Loucy (cell line): ENCODE data around the gene KLK10.

Source experiments
- H2AFZ ChIP-seq: fragments of 200-600 bp; sonication (generic); 2 replicates; pipeline ENCODE4 v1.6.0; 2016; ENCODE audit warnings: antibody characterized with exemption, mild to moderate bottlenecking, low read length, moderate library complexity
- H3F3A ChIP-seq: fragments of 200-600 bp; 2 replicates; pipeline ENCODE4 v1.6.0; 2016; ENCODE audit warnings: antibody characterized with exemption, low read depth, mild to moderate bottlenecking
- H3K27me3 ChIP-seq: fragments of 200-600 bp; sonication (generic); 2 replicates; pipeline ENCODE4 v1.6.1; 2014; ENCODE audit warnings: low read length, mild to moderate bottlenecking; ENCODE audit not compliant: insufficient read depth, poor library complexity, severe bottlenecking
- H3K36me3 ChIP-seq: fragments of 200-600 bp; sonication (generic); 2 replicates; pipeline ENCODE4 v1.6.1; 2016; ENCODE audit warnings: low read length; ENCODE audit not compliant: insufficient read depth
- H3K4me1 ChIP-seq: fragments of 200-600 bp; sonication (generic); 2 replicates; pipeline ENCODE4 v1.5.1; 2014; ENCODE audit warnings: low read length, mild to moderate bottlenecking; ENCODE audit not compliant: insufficient read depth, poor library complexity, severe bottlenecking
- H3K4me2 ChIP-seq: fragments of 200-600 bp; sonication (generic); 2 replicates; pipeline ENCODE4 v1.6.0; 2014; ENCODE audit warnings: antibody characterized with exemption, low read length, low read depth, mild to moderate bottlenecking; ENCODE audit not compliant: poor library complexity, severe bottlenecking
- H3K4me3 ChIP-seq: fragments of 200-600 bp; sonication (generic); 2 replicates; pipeline ENCODE4 v1.5.1; 2014; ENCODE audit warnings: low read length, mild to moderate bottlenecking, mixed read lengths; ENCODE audit not compliant: poor library complexity, severe bottlenecking
- H3K79me2 ChIP-seq: fragments of 200-600 bp; sonication (generic); 2 replicates; pipeline ENCODE4 v1.6.1; 2014; ENCODE audit warnings: low read length; ENCODE audit not compliant: insufficient read depth
- H3K9ac ChIP-seq: fragments of 200-600 bp; sonication (generic); 2 replicates; pipeline ENCODE4 v1.6.0; 2014; ENCODE audit warnings: mild to moderate bottlenecking, low read depth, low read length, moderate library complexity; ENCODE audit not compliant: poor library complexity, severe bottlenecking
- H3K9me2 ChIP-seq: fragments of 200-600 bp; sonication (generic); replicated peaks from 2 replicates; pipeline ENCODE4 v1.6.1; 2016; ENCODE audit warnings: low read depth, low read length, mixed read lengths
- H3K9me3 ChIP-seq: fragments of 200-600 bp; sonication (generic); 2 replicates; pipeline ENCODE4 v1.6.1; 2014; ENCODE audit warnings: mild to moderate bottlenecking, antibody characterized with exemption, low read length, low read depth; ENCODE audit not compliant: insufficient read depth
- H4K20me1 ChIP-seq: fragments of 200-600 bp; sonication (generic); 2 replicates; pipeline ENCODE4 v1.6.0; 2014; ENCODE audit warnings: antibody characterized with exemption, low read length, mild to moderate bottlenecking; ENCODE audit not compliant: insufficient read depth, poor library complexity, severe bottlenecking
- EZH2phosphoT487 ChIP-seq: fragments of 200-600 bp; IDR thresholded peaks from 2 replicates; pipeline ENCODE4 v1.6.1; 2018; ENCODE audit warnings: antibody characterized with exemption, mild to moderate bottlenecking, moderate library complexity, borderline replicate concordance
- TF ChIP-seq, protein P1 (sequence below): fragments of 200-600 bp; sonication (generic); conservative IDR thresholded peaks from 2 replicates; pipeline ENCODE4 v1.5.1; 2014; ENCODE audit warnings: mild to moderate bottlenecking, antibody characterized with exemption, low read length

Gene KLK10

DNA sequence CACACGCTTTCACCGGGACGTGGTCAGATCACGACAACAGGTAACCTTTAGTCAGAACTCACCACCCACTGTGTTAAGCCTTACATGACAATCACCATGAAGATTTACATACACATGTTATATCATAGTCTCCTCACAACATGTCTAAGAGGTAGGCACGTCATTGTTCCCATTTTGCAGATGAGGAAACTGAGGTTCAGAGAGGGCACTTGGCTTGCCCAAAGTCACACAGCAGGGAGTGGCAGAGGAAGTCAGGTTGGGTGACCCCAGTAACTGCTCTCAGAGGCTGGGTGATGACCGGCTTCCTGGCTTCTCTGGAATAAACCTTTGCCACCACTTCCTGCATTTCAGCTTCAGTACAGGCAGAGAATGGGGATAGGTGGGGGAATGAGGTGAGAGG, 5.3 kb downstream of the KLK10 start:
- Histone ChIP-seq H3K27me3 (no peaks in the 10 kb centered on the region), H3K9me3 (no peaks in the 10 kb centered on the region), H3K4me1 (no peaks in the 10 kb centered on the region), H3F3A (no peaks in the 10 kb centered on the region), H3K9ac (no peak overlapping the region), H3K4me2 (no peak overlapping the region), H3K9me2 (no peaks in the 10 kb centered on the region), H3K36me3 (no peaks in the 10 kb centered on the region), H4K20me1 (no peaks in the 10 kb centered on the region), H3K79me2 (no peaks in the 10 kb centered on the region), H2AFZ (no peak overlapping the region), H3K4me3 (no peak overlapping the region)
- TF ChIP-seq EZH2phosphoT487: no peak
- TF ChIP-seq, protein P1, sequence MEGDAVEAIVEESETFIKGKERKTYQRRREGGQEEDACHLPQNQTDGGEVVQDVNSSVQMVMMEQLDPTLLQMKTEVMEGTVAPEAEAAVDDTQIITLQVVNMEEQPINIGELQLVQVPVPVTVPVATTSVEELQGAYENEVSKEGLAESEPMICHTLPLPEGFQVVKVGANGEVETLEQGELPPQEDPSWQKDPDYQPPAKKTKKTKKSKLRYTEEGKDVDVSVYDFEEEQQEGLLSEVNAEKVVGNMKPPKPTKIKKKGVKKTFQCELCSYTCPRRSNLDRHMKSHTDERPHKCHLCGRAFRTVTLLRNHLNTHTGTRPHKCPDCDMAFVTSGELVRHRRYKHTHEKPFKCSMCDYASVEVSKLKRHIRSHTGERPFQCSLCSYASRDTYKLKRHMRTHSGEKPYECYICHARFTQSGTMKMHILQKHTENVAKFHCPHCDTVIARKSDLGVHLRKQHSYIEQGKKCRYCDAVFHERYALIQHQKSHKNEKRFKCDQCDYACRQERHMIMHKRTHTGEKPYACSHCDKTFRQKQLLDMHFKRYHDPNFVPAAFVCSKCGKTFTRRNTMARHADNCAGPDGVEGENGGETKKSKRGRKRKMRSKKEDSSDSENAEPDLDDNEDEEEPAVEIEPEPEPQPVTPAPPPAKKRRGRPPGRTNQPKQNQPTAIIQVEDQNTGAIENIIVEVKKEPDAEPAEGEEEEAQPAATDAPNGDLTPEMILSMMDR: no peak

DNA sequence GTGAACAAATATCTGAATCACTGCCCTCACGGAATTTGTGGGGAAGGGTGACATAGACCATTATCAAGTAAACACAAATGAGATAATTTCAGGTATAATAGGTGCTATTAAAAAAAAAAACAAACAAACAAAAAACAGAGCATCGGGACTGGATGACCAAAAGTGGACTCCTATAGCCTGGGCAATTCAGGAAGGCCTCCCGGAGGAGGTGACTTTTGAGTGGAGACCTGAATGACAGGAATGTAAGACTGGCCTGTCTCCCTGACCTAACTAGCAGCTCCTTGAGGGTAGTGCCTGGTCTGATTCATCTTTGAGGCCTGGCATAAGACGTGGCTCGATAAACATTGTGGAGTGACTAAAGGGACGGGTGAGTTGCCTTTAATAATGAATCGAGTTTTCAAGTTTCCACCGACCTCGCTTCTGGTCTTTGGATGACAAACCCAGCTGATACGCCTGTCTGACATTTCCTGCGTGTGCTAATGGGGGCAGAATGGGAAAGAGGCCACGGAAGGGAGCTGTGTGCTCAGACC, 6.8 kb downstream of the KLK10 start:
- H3F3A ChIP-seq: no peaks in the 10 kb centered on the region
- H3K36me3 ChIP-seq: no peaks in the 10 kb centered on the region
- H3K9me2 ChIP-seq: no peaks in the 10 kb centered on the region
- H3K9me3 ChIP-seq: no peaks in the 10 kb centered on the region
- no peak overlapping the region for H3K4me2 ChIP-seq
- no peaks in the 10 kb centered on the region for H3K27me3 ChIP-seq
- H4K20me1 ChIP-seq: no peaks in the 10 kb centered on the region
- H2AFZ ChIP-seq: no peak overlapping the region
- H3K79me2 ChIP-seq: no peaks in the 10 kb centered on the region
- no peak for TF ChIP-seq EZH2phosphoT487
- TF ChIP-seq, protein P1: no peak
- H3K4me1 ChIP-seq: no peaks in the 10 kb centered on the region
- H3K4me3 ChIP-seq: no peak overlapping the region
- H3K9ac ChIP-seq: no peak overlapping the region

DNA sequence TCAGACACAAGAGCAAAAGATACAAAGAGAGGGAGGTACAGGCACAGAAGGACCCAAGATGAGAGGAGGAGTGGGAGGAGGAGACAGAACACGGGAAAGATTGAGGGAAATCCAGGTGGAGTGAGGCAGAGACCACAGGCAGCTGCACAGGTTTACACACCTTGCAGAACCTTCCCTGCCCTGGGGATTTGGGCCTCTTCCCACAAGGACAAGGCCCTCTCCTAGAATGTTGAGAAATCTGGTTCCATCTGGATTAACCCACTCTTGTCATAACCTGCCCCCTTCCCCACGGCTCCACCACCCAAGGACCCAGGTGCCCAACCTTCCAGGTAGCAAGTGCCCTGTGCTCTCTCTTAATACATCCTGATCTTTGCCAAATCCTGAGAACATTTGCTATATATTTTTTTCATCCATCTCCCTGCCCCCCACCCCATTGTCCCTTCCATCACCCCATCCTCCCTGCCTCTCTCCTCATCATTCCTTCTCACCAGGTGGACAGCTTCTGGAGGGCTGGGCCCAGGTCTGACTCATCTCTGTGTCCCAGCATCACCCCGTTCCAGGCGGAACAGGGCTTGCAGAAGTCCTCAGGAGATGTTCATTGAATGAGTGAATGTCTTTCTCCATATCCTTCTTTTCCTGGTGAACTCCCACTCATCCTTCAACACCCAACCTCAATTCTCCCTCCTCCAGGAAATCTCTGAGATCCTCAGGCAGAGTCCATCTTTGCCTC, 9.3 kb downstream of the KLK10 start:
- Histone ChIP-seq H4K20me1 (no peaks in the 10 kb centered on the region), H2AFZ (no peak overlapping the region), H3K79me2 (no peaks in the 10 kb centered on the region), H3K9me2 (no peaks in the 10 kb centered on the region), H3K4me1 (no peaks in the 10 kb centered on the region), H3K4me3 (no peak overlapping the region), H3K9ac (no peak overlapping the region), H3K36me3 (no peaks in the 10 kb centered on the region), H3K27me3 (no peaks in the 10 kb centered on the region), H3F3A (no peaks in the 10 kb centered on the region), H3K9me3 (no peaks in the 10 kb centered on the region), H3K4me2 (no peak overlapping the region)
- no peak for TF ChIP-seq EZH2phosphoT487
- TF ChIP-seq, protein P1: no peak
